Sigmoid colon (tissue), 7 donors: Measurements from ENCODE around the gene LYPD6B. TPM values are rescaled to one million over a fixed set of nuclear protein-coding genes. Genes with fewer than 3 reads are reported as not detected.

ENCODE experiments used
- DNase-seq: peaks from one replicate; pipeline ENCODE4 v3.0.0-alpha.2; 2019
- H3K27ac ChIP-seq, 4 donors: fragments of 200-600 bp; sonication (generic); one replicate each; pipeline ENCODE4 v1.5.1; 2016 to 2019; ENCODE audit warnings: mild to moderate bottlenecking in 1 of 4
- H3K27me3 ChIP-seq, 3 donors: fragments of 200-600 bp; sonication (generic); one replicate each; pipeline ENCODE4 v1.5.1; 2019; ENCODE audit warnings: mild to moderate bottlenecking in 1 of 3
- H3K36me3 ChIP-seq, 4 donors: fragments of 200-600 bp; sonication (generic); one replicate each; pipeline ENCODE4 v1.5.1; 2016 to 2019
- H3K4me1 ChIP-seq, 4 donors: fragments of 200-600 bp; sonication (generic); one replicate each; pipeline ENCODE4 v1.5.1; 2017 to 2019
- H3K4me3 ChIP-seq, 4 donors: fragments of 200-600 bp; sonication (generic); one replicate each; pipeline ENCODE4 v1.5.1; 2017 to 2019; ENCODE audit warnings: mild to moderate bottlenecking in 2 of 4, moderate library complexity in 1 of 4
- H3K9me3 ChIP-seq, 4 donors: fragments of 200-600 bp in 3 of 4; sonication (generic) in 3 of 4; one replicate each; pipeline versions ENCODE4 v1.5.1 to v1.6.1; 2013 to 2019
- EP300 ChIP-seq, 4 donors: sonication (generic); formaldehyde crosslinking; IDR thresholded peaks; one replicate each; pipeline ENCODE4 v1.6.1; 2017; ENCODE audit warnings: antibody characterized with exemption in 4 of 4
- POLR2A ChIP-seq, 2 donors: fragments of 450-650 bp; IDR thresholded peaks; one replicate each; pipeline ENCODE4 v1.6.1; 2016; ENCODE audit warnings: antibody characterized with exemption in 2 of 2, mild to moderate bottlenecking in 2 of 2, moderate library complexity in 2 of 2
- POLR2AphosphoS5 ChIP-seq, 4 donors: sonication (generic); formaldehyde crosslinking; IDR thresholded peaks; one replicate each; pipeline ENCODE4 v1.6.1; 2017; ENCODE audit warnings: antibody characterized with exemption in 4 of 4
- WGBS, 2 donors: extraction: QIAGEN DNeasy Blood & Tissue Kit; methylation state at CpG; one replicate each; pipeline ENCODE4 v1.1.7; 2013; 5-methylcytosine and 5-hydroxymethylcytosine counted together
- intact Hi-C: fragments of 100-400 bp; cut with DNase I; formaldehyde crosslinking; loops from one replicate; pipeline ENCODE4 v1.15.1; 2023
- polyA plus RNA-seq, 3 donors: library from polyadenylated mRNA; stranded (reverse); fragments of 200-250 nt; gene quantifications; one replicate each; pipeline ENCODE4 v1.2.3, GENCODE V29; 2013
- total RNA-seq, 4 donors: library from RNA; depleted of rRNA; stranded (reverse); fragments of >200 nt; gene quantifications; one replicate each; pipeline ENCODE4 v1.1.0, GENCODE V29; 2016
- TF ChIP-seq, protein P1 (sequence below), 4 experiments: fragments of 450-650 bp in 3 of 4; fragments of 200-600 bp in 1 of 4; IDR thresholded peaks; one replicate each; pipeline ENCODE4 v1.5.1; 2016 to 2019; ENCODE audit warnings: antibody characterized with exemption in 4 of 4, mild to moderate bottlenecking in 3 of 4, moderate library complexity in 2 of 4
- donor health status: healthy with polysubstance abuse.
- donor health status: Bipolar disorder and iron deficiency.
- donor health status: healthy.

Gene LYPD6B
- total and polyA plus RNA-seq, 7 donors: 0.66 to 2.1 (median 1.5) TPM; not detected in 3

- Histone ChIP-seq H3K4me1 (no peaks in the 10 kb centered on the region), H3K27me3 (no peaks in the 10 kb centered on the region), H3K9me3 (no peaks in the 10 kb centered on the region), H3K27ac (no peak overlapping the region), H3K4me3 (no peak overlapping the region), H3K36me3 (no peaks in the 10 kb centered on the region)
- intact Hi-C loops: no loop called here
- TF ChIP-seq, protein P1, sequence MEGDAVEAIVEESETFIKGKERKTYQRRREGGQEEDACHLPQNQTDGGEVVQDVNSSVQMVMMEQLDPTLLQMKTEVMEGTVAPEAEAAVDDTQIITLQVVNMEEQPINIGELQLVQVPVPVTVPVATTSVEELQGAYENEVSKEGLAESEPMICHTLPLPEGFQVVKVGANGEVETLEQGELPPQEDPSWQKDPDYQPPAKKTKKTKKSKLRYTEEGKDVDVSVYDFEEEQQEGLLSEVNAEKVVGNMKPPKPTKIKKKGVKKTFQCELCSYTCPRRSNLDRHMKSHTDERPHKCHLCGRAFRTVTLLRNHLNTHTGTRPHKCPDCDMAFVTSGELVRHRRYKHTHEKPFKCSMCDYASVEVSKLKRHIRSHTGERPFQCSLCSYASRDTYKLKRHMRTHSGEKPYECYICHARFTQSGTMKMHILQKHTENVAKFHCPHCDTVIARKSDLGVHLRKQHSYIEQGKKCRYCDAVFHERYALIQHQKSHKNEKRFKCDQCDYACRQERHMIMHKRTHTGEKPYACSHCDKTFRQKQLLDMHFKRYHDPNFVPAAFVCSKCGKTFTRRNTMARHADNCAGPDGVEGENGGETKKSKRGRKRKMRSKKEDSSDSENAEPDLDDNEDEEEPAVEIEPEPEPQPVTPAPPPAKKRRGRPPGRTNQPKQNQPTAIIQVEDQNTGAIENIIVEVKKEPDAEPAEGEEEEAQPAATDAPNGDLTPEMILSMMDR (IDR thresholded peaks at IDR 0.05): no peak
- TF ChIP-seq EP300 (IDR thresholded peaks at IDR 0.05) (no peak), POLR2A (IDR thresholded peaks at IDR 0.05) (no peak), POLR2AphosphoS5 (IDR thresholded peaks at IDR 0.05) (no peak)
- DNase-seq: no peak
- 39 to 63% methylated on average over 5 of the region's 5 CpGs for WGBS, 2 donors
These were observed 18.9 kb downstream of the LYPD6B start for GRCh38 chr2:149057401-149057800.

DNA sequence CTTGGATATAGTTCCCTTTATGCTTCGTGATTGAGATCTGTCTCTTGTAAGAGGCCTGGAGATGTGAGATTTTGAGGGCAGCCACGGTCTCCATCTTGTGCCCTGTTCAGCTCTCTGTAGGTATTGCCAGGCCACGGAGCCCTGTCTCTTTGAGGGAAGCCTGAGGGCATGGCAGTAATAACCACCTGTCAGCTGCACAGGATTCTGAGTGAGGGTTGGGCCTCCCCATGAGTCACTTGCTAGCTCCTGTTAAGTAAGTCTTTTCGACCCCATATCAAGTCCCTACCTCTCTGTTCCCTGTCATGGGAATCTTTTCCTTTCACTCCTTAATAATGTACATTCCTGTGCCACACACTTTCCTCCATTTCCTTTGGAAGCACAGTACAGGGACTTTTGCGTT, 20.4 kb downstream of the LYPD6B start:
- WGBS, 2 donors: 87 to 92% methylated on average over 5 of the region's 5 CpGs
- Histone ChIP-seq H3K4me1 (no peaks in the 10 kb centered on the region), H3K9me3 (no peaks in the 10 kb centered on the region), H3K27me3 (no peaks in the 10 kb centered on the region), H3K27ac (no peak overlapping the region), H3K36me3 (no peaks in the 10 kb centered on the region), H3K4me3 (no peak overlapping the region)
- TF ChIP-seq EP300 (IDR thresholded peaks at IDR 0.05) (no peak), POLR2A (IDR thresholded peaks at IDR 0.05) (no peak)
- TF ChIP-seq, protein P1 (IDR thresholded peaks at IDR 0.05): no peak
- no peak for DNase-seq
- intact Hi-C loops: no loop called here

DNA sequence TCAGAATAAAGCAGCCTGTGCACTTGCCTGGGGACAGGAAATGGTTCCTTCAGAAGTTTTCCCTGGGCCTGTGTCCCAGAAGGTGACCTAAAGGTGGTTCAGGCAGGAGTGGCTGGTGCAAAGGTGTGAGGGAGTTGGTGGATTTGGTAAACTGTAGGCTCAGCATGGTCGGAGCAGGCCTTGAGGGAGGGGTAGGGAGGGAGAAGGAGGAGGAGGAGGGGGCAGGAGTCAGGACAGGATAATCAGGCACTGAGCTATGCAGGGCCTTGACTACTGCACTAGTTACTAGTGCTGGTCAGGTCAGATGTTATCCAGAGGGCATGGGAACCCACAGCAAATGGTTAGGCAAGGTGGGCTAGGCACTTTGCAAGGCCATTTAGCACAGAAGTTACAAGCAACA, 21.3 kb downstream of the LYPD6B start:
- Histone ChIP-seq H3K36me3 (no peaks in the 10 kb centered on the region), H3K9me3 (no peaks in the 10 kb centered on the region), H3K4me3 (no peak overlapping the region), H3K27ac (no peak overlapping the region), H3K4me1 (peaks cover 0 to 5% (median 3%) of the 10 kb centered on the region in 4 donors), H3K27me3 (no peaks in the 10 kb centered on the region)
- intact Hi-C loops: no loop called here
- WGBS, 2 donors: 40 to 72% methylated on average over 1 of the region's 1 CpG
- no peak for DNase-seq
- TF ChIP-seq POLR2AphosphoS5 (IDR thresholded peaks at IDR 0.05): no peak
- TF ChIP-seq EP300 (IDR thresholded peaks at IDR 0.05): no peak
- TF ChIP-seq POLR2A (IDR thresholded peaks at IDR 0.05): no peak
- TF ChIP-seq, protein P1 (IDR thresholded peaks at IDR 0.05): no peak

GRCh38 chr2:149061133-149061745, 22.7 kb downstream of the LYPD6B start:
- DNase-seq: no peak
- no peaks in the 10 kb centered on the region for H3K27me3 ChIP-seq
- no peak overlapping the region for H3K4me3 ChIP-seq
- no peaks in the 10 kb centered on the region for H3K36me3 ChIP-seq
- H3K9me3 ChIP-seq: no peaks in the 10 kb centered on the region
- intact Hi-C loops: no loop called here
- TF ChIP-seq POLR2A (IDR thresholded peaks at IDR 0.05) (no peak), EP300 (IDR thresholded peaks at IDR 0.05) (no peak), POLR2AphosphoS5 (IDR thresholded peaks at IDR 0.05) (no peak)
- TF ChIP-seq, protein P1 (IDR thresholded peaks at IDR 0.05): no peak
- 90 to 96% methylated on average over 2 of the region's 2 CpGs for WGBS, 2 donors
- H3K27ac ChIP-seq: no peak overlapping the region
- peaks cover 0 to 13% (median 10%) of the 10 kb centered on the region in 4 donors for H3K4me1 ChIP-seq

DNA sequence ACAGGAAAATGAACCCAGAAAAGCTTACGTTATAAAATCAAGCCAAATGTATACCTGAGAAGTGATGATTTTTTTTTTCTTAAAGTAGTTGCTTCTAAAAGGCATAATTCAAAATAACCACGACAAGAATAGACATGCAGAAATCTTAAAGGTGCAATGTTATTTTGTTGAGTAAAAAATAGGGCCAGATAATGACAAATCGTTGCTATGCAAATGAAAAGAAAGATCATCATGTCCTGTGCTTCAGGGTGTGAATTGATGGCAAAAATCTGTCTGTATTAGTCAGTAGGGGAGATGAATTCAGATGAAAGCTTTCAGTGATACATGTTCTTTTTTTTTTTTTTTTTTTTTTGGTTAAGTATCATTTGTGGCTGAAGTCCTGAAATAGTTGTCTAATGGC, 24.0 kb downstream of the LYPD6B start:
- DNase-seq: no peak
- Histone ChIP-seq H3K4me1 (peaks cover 0 to 13% (median 10%) of the 10 kb centered on the region in 4 donors), H3K27me3 (no peaks in the 10 kb centered on the region), H3K27ac (no peak overlapping the region), H3K4me3 (no peak overlapping the region), H3K9me3 (no peaks in the 10 kb centered on the region), H3K36me3 (no peaks in the 10 kb centered on the region)
- TF ChIP-seq, protein P1 (IDR thresholded peaks at IDR 0.05): no peak
- no peak for TF ChIP-seq EP300 (IDR thresholded peaks at IDR 0.05)
- no peak for TF ChIP-seq POLR2AphosphoS5 (IDR thresholded peaks at IDR 0.05)
- no peak for TF ChIP-seq POLR2A (IDR thresholded peaks at IDR 0.05)
- 83 to 86% methylated on average over 3 of the region's 3 CpGs for WGBS, 2 donors
- intact Hi-C loops: no loop called here
